Ascending aorta (tissue), 2 donors: ENCODE results near the gene CDK10. TPM values are rescaled to one million over a fixed set of nuclear protein-coding genes. Genes with fewer than 3 reads are reported as not detected.

Source experiments
- DNase-seq, 2 donors: peaks; one replicate each; pipeline ENCODE4 v3.0.0-alpha.2; 2019; ENCODE audit warnings: low spot score in 2 of 2
- H3K27ac ChIP-seq, 2 donors: fragments of 200-600 bp; sonication (generic); one replicate each; pipeline ENCODE4 v1.5.1; 2016 to 2017; ENCODE audit warnings: mild to moderate bottlenecking in 1 of 2
- H3K27me3 ChIP-seq: fragments of 200-600 bp; sonication (generic); one replicate; pipeline ENCODE4 v1.5.1; 2017
- H3K36me3 ChIP-seq, 2 donors: fragments of 200-600 bp; sonication (generic); one replicate each; pipeline ENCODE4 v1.5.1; 2016
- H3K4me1 ChIP-seq, 2 donors: fragments of 200-600 bp; sonication (generic); one replicate each; pipeline ENCODE4 v1.5.1; 2016 to 2017; ENCODE audit warnings: mild to moderate bottlenecking in 1 of 2
- H3K4me3 ChIP-seq, 2 donors: fragments of 200-600 bp; sonication (generic); one replicate each; pipeline ENCODE4 v1.5.1; 2016 to 2017; ENCODE audit warnings: mild to moderate bottlenecking in 1 of 2
- H3K9me3 ChIP-seq, 2 donors: fragments of 200-600 bp; sonication (generic); one replicate each; pipeline ENCODE4 v1.5.1; 2016
- intact Hi-C: fragments of 100-400 bp; cut with DNase I; formaldehyde crosslinking; loops from one replicate; pipeline ENCODE4 v1.15.1; 2023
- total RNA-seq: library from RNA; depleted of rRNA; stranded (reverse); fragments of >200 nt; gene quantifications from one replicate; pipeline ENCODE4 v1.1.0, GENCODE V29; 2016
- TF ChIP-seq, protein P1 (sequence below), 3 experiments: fragments of 200-600 bp in 2 of 3; fragments of 450-650 bp in 1 of 3; sonication (generic) in 2 of 3; IDR thresholded peaks; one replicate each; pipeline ENCODE4 v1.5.1; 2016 to 2019; ENCODE audit warnings: antibody characterized with exemption in 3 of 3, mild to moderate bottlenecking in 1 of 3, moderate library complexity in 1 of 3

The CDK10 gene
- total RNA-seq, 1 donor from 2014 or later: 141 TPM

DNA sequence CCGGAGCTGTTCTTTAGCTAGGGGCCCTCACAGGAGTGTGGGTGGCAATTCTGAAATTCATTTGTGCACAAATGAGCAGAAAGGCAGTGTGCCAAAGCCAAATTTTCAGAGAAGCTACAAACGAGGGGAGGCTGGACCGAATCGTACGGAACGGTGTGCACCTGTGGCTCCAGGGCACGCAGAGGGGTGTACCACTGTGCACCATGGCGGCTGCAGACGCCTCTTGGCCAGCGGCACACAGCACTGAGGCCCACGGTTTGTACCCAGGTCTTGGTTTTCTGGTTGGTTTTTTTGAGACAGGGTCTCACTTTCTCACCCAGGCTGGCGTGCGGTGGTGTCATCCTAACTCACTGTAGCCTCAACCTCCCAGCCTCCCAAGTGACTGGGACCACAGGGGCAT lies 43.9 kb upstream of the CDK10 start:
- no peak for DNase-seq
- intact Hi-C loops: no loop called here
- H3K27me3 ChIP-seq: no peaks in the 10 kb centered on the region
- peaks cover 24 to 29% of the 10 kb centered on the region in 2 donors for H3K36me3 ChIP-seq
- no peaks in the 10 kb centered on the region for H3K9me3 ChIP-seq
- peaks cover 0 to 5% of the 10 kb centered on the region in 2 donors for H3K4me1 ChIP-seq
- no peak overlapping the region for H3K4me3 ChIP-seq
- TF ChIP-seq, protein P1, sequence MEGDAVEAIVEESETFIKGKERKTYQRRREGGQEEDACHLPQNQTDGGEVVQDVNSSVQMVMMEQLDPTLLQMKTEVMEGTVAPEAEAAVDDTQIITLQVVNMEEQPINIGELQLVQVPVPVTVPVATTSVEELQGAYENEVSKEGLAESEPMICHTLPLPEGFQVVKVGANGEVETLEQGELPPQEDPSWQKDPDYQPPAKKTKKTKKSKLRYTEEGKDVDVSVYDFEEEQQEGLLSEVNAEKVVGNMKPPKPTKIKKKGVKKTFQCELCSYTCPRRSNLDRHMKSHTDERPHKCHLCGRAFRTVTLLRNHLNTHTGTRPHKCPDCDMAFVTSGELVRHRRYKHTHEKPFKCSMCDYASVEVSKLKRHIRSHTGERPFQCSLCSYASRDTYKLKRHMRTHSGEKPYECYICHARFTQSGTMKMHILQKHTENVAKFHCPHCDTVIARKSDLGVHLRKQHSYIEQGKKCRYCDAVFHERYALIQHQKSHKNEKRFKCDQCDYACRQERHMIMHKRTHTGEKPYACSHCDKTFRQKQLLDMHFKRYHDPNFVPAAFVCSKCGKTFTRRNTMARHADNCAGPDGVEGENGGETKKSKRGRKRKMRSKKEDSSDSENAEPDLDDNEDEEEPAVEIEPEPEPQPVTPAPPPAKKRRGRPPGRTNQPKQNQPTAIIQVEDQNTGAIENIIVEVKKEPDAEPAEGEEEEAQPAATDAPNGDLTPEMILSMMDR (IDR thresholded peaks at IDR 0.05): no peak
- H3K27ac ChIP-seq: no peak overlapping the region

- H3K27ac ChIP-seq: no peak overlapping the region
- no peak overlapping the region for H3K4me3 ChIP-seq
- H3K9me3 ChIP-seq: no peaks in the 10 kb centered on the region
- peaks cover 0 to 5% of the 10 kb centered on the region in 2 donors for H3K4me1 ChIP-seq
- H3K27me3 ChIP-seq: no peaks in the 10 kb centered on the region
- H3K36me3 ChIP-seq: peaks cover 26 to 36% of the 10 kb centered on the region in 2 donors
- intact Hi-C loops: no loop called here
- TF ChIP-seq, protein P1 (IDR thresholded peaks at IDR 0.05): no peak
- no peak for DNase-seq
Observed at GRCh38 chr16:89643769-89644300, 42.7 kb upstream of the CDK10 start.

- no peaks in the 10 kb centered on the region for H3K27me3 ChIP-seq
- H3K36me3 ChIP-seq: peaks cover 35 to 48% of the 10 kb centered on the region in 2 donors
- H3K9me3 ChIP-seq: no peaks in the 10 kb centered on the region
- peaks cover 0 to 5% of the 10 kb centered on the region in 2 donors for H3K4me1 ChIP-seq
- intact Hi-C loops: no loop called here
- TF ChIP-seq, protein P1 (IDR thresholded peaks at IDR 0.05): no peak
- H3K27ac ChIP-seq: no peak overlapping the region
- no peak overlapping the region for H3K4me3 ChIP-seq
- no peak for DNase-seq
Observed at GRCh38 chr16:89645122-89645521, 41.4 kb upstream of the CDK10 start.

DNA sequence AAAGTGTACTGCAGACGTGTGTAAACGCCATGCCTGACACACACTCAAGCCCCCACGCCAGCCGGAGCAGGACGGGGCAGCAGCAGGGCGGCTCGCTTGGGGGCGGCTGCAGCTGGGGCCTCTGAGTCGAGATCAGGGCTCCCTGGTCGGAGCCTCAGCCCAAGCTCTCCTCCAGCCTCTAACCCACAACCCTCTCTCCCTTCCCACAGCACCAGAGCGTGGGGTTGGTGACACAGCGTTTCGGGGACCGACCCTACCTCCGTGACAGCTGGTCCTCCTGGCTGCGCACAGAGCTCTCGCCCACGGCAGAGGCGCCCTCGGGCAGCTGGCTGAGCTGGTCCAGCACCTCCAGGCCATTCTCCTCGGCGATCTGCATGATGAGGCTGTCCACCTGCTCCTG lies 40.2 kb upstream of the CDK10 start:
- intact Hi-C loops: no loop called here
- no peak for DNase-seq
- no peaks in the 10 kb centered on the region for H3K9me3 ChIP-seq
- peaks cover 44 to 60% of the 10 kb centered on the region in 2 donors for H3K36me3 ChIP-seq
- no peaks in the 10 kb centered on the region for H3K4me1 ChIP-seq
- H3K27me3 ChIP-seq: no peaks in the 10 kb centered on the region
- H3K27ac ChIP-seq: no peak overlapping the region
- TF ChIP-seq, protein P1 (IDR thresholded peaks at IDR 0.05): no peak
- H3K4me3 ChIP-seq: no peak overlapping the region

- Histone ChIP-seq H3K36me3 (peaks cover 50 to 60% of the 10 kb centered on the region in 2 donors), H3K4me1 (no peaks in the 10 kb centered on the region), H3K27ac (no peak overlapping the region), H3K27me3 (no peaks in the 10 kb centered on the region), H3K4me3 (no peak overlapping the region), H3K9me3 (no peaks in the 10 kb centered on the region)
- intact Hi-C loops: no loop called here
- DNase-seq: no peak
- TF ChIP-seq, protein P1 (IDR thresholded peaks at IDR 0.05): no peak
Observed at GRCh38 chr16:89646906-89647305, 39.6 kb upstream of the CDK10 start.

DNA sequence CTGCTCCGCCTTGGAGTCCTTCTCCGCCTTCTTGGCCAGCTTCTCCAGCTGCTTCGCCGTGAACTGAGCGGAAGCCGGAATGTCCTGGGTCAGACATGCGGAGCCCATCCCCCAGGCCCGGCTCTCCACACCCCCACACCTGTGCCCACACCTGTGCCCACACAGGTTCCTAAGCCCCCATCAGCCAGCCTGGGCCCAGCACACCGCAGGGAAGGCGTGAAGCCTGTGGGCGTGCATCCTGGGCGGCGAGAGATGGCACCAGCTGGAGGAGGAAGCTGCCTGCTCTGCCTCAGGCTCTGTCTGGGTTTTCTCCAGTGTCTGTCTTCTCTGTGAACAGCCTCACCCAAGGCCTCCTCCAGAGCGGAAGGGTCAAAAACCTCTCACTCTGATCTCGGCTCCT lies 34.9 kb upstream of the CDK10 start:
- Histone ChIP-seq H3K36me3 (peaks cover 38 to 43% of the 10 kb centered on the region in 2 donors), H3K4me1 (peaks cover 0 to 2% of the 10 kb centered on the region in 2 donors)
- intact Hi-C loops: loop anchor here (10.0 kb wide), 1 partner anchor 407 kb away; no protein-coding TSS in a partner anchor

More for the DNA sequence above, 34.9 kb upstream of the CDK10 start:
- DNase-seq: no peak
- H3K4me3 ChIP-seq: no peak overlapping the region
- TF ChIP-seq, protein P1 (IDR thresholded peaks at IDR 0.05): no peak
- H3K27ac ChIP-seq: no peak overlapping the region
- no peaks in the 10 kb centered on the region for H3K27me3 ChIP-seq
- H3K9me3 ChIP-seq: no peaks in the 10 kb centered on the region
